Panc1 (cell line): ENCODE measurements around the gene HINT3. TPM values are rescaled to one million over a fixed set of nuclear protein-coding genes. Genes with fewer than 3 reads are reported as not detected.

Experiments
- ATAC-seq: fragments of 200-7000 bp; cut with Tn5 transposase; 2 replicates; pipeline ENCODE4 v1.9.1; 2020; ENCODE audit warnings: mild to moderate bottlenecking, moderate library complexity
- BruUV-seq: library from RNA; stranded (reverse); fragments of 400-500 nt; replicated peaks from 2 replicates; lab custom pipeline; 2021; lab: Mats Ljungman, UMichigan
- CTCF ChIA-PET: fragments of 300-600 bp; sonication (Branson Sonifier 250); formaldehyde crosslinking; loops from one replicate; lab custom pipeline; 2022; ENCODE audit warnings: antibody characterized with exemption; lab: Charles Lee
- POLR2A ChIA-PET: fragments of 300-600 bp; sonication (Branson Sonifier 250); formaldehyde crosslinking; loops from one replicate; lab custom pipeline; 2022; ENCODE audit warnings: antibody characterized with exemption; lab: Charles Lee
- DNase-seq: peaks from one replicate; pipeline ENCODE4 v3.0.0-alpha.2; 2010; ENCODE audit warnings: low read depth, low spot score
- H3K27ac ChIP-seq: 2 replicates; pipeline ENCODE4 v1.5.1; 2011; ENCODE audit warnings: mild to moderate bottlenecking, low read length, inconsistent platforms
- H3K27me3 ChIP-seq: fragments of 200-500 bp; sonication (Bioruptor generic); 2 replicates; pipeline ENCODE4 v1.6.0; 2014; ENCODE audit warnings: low read length, inconsistent platforms; ENCODE audit not compliant: control insufficient read depth, insufficient read depth
- H3K36me3 ChIP-seq: fragments of 200-500 bp; sonication (Bioruptor generic); 2 replicates; pipeline ENCODE4 v1.5.1; 2014; ENCODE audit warnings: inconsistent platforms, mild to moderate bottlenecking, low read length, moderate library complexity; ENCODE audit not compliant: control insufficient read depth, insufficient read depth
- H3K4me1 ChIP-seq: 2 replicates; pipeline ENCODE4 v1.5.1; 2011; ENCODE audit warnings: inconsistent platforms, mild to moderate bottlenecking, low read length, moderate library complexity; ENCODE audit not compliant: control insufficient read depth, insufficient read depth
- H3K4me3 ChIP-seq, 2 experiments: 2 replicates each; pipeline ENCODE4 v1.5.1; 2011 to 2012; ENCODE audit warnings: low read depth in 2 of 2, low read length in 2 of 2, mild to moderate bottlenecking in 2 of 2, inconsistent platforms in 1 of 2, moderate library complexity in 1 of 2
- H3K9me3 ChIP-seq: fragments of 200-500 bp; sonication (Bioruptor generic); 2 replicates; pipeline ENCODE4 v1.5.1; 2014; ENCODE audit warnings: low read depth, mild to moderate bottlenecking, inconsistent platforms, low read length, moderate library complexity; ENCODE audit not compliant: control insufficient read depth, insufficient read depth
- CTCF ChIP-seq: fragments of 450-650 bp; IDR thresholded peaks from 2 replicates; pipeline ENCODE4 v1.5.1; 2017; ENCODE audit warnings: mild to moderate bottlenecking
- POLR2AphosphoS5 ChIP-seq: IDR thresholded peaks from 2 replicates; pipeline ENCODE4 v1.6.1; 2012; ENCODE audit warnings: mild to moderate bottlenecking, low read depth, low read length, moderate library complexity
- REST ChIP-seq, 2 experiments: IDR thresholded peaks; 2 replicates each; pipeline ENCODE4 v1.6.1; 2011 to 2012; ENCODE audit warnings: low read depth in 2 of 2, control low read depth in 1 of 2, low read length in 1 of 2, mild to moderate bottlenecking in 1 of 2, moderate library complexity in 1 of 2; ENCODE audit not compliant: insufficient read depth in 1 of 2
- SIN3A ChIP-seq: IDR thresholded peaks from 2 replicates; pipeline ENCODE4 v1.6.1; 2012; ENCODE audit warnings: low read depth, mild to moderate bottlenecking, low read length, moderate library complexity, borderline replicate concordance; ENCODE audit not compliant: insufficient read depth
- TCF7L2 ChIP-seq: IDR thresholded peaks from 2 replicates; pipeline ENCODE4 v1.6.1; 2011; ENCODE audit warnings: mild to moderate bottlenecking, low read depth, low read length, inconsistent platforms
- in situ Hi-C: cut with HindIII; loops from 2 replicates; pipeline ENCODE4 v1.10.0; 2016; ENCODE audit warnings: low sequenced_read_pairs, low pct_unique_long_range_greater_than_20kb
- intact Hi-C: fragments of 100-400 bp; cut with micrococcal nuclease; formaldehyde crosslinking; loops from one replicate; pipeline ENCODE4 v1.10.0; 2022; ENCODE audit not compliant: unreplicated experiment
- total RNA-seq: library from RNA; stranded (reverse); gene quantifications from one replicate; pipeline ENCODE4 v1.2.1, GENCODE V29; 2021; ENCODE audit not compliant: unreplicated experiment

The HINT3 gene
- total RNA-seq, 1 experiment from 2014 or later = 11.5 TPM

- no peak for ATAC-seq
These were observed 11.0 kb upstream of the HINT3 start for GRCh38 chr6:125945378-125946141.

GRCh38 chr6:125947615-125948014, 9.0 kb upstream of the HINT3 start:
- CTCF ChIA-PET = interaction anchor here (0.9 kb wide), 1 partner anchor 9 kb away, joined by 5 read pairs; the partner anchor contains the start of gene HINT3
- no peak overlapping the region for H3K4me3 ChIP-seq
- intact Hi-C loops (no loop called here), in situ Hi-C loops (no loop called here)
- H3K9me3 ChIP-seq = no peaks in the 10 kb centered on the region
- ATAC-seq = no peak
- no TSS peak for BruUV-seq
- no peaks in the 10 kb centered on the region; the same call in 1 of the 2 replicates for H3K4me1 ChIP-seq
- peaks cover 2% of the 10 kb centered on the region; the same call in 1 of the 2 replicates for H3K27me3 ChIP-seq
- TF ChIP-seq SIN3A = no peak
- no peak for TF ChIP-seq REST (IDR thresholded peaks at IDR 0.05; ENCODE audit: insufficient read depth in 1 of 2, low read depth in 2 of 2, low read length in 1 of 2)
- TF ChIP-seq TCF7L2 = no peak
- no peak for TF ChIP-seq POLR2AphosphoS5
- TF ChIP-seq CTCF = no peak
- no peaks in the 10 kb centered on the region for H3K36me3 ChIP-seq
- no peak for DNase-seq
- POLR2A ChIA-PET = no interaction called here
- H3K27ac ChIP-seq = no peak overlapping the region

More at GRCh38 chr6:125945378-125946141, 11.0 kb upstream of the HINT3 start:
- Histone ChIP-seq H3K9me3 (no peaks in the 10 kb centered on the region), H3K4me1 (no peaks in the 10 kb centered on the region; the same call in 1 of the 2 replicates), H3K4me3 (no peak overlapping the region), H3K27me3 (peaks cover 5% of the 10 kb centered on the region; the same call in 1 of the 2 replicates), H3K27ac (no peak overlapping the region), H3K36me3 (no peaks in the 10 kb centered on the region)
- intact Hi-C loops = no loop called here
- no TSS peak for BruUV-seq
- in situ Hi-C loops = no loop called here
- POLR2A ChIA-PET = no interaction called here
- TF ChIP-seq SIN3A (no peak), POLR2AphosphoS5 (no peak), CTCF (no peak), TCF7L2 (no peak), REST (IDR thresholded peaks at IDR 0.05; ENCODE audit: insufficient read depth in 1 of 2, low read depth in 2 of 2, low read length in 1 of 2) (no peak)
- CTCF ChIA-PET = no interaction called here
- no peak for DNase-seq
